Measurements from ENCODE around the gene CRHR2.

The CRHR2 gene

GRCh38 chr7:30674876-30675275 lies 7.4 kb downstream of the CRHR2 start:
- no peak for DNase-seq

GRCh38 chr7:30674420-30674819 lies 7.8 kb downstream of the CRHR2 start:
- no peak for DNase-seq

- DNase-seq: no peak
Measured at GRCh38 chr7:30671793-30672465, 10.3 kb downstream of the CRHR2 start.

- no peak for DNase-seq
Measured at GRCh38 chr7:30668102-30668501, 14.2 kb downstream of the CRHR2 start.

GRCh38 chr7:30667172-30667571 lies 15.1 kb downstream of the CRHR2 start:
- no peak for DNase-seq

- no peak for DNase-seq
Measured at GRCh38 chr7:30665449-30665848, 16.8 kb downstream of the CRHR2 start.

- DNase-seq: no peak
Measured at GRCh38 chr7:30665043-30665442, 17.2 kb downstream of the CRHR2 start.

GRCh38 chr7:30664184-30664885 lies 17.9 kb downstream of the CRHR2 start:
- DNase-seq: no peak

- DNase-seq: no peak
Measured at GRCh38 chr7:30663414-30663813, 18.8 kb downstream of the CRHR2 start.

GRCh38 chr7:30662431-30662939 lies 19.8 kb downstream of the CRHR2 start:
- DNase-seq: no peak

GRCh38 chr7:30661926-30662325 lies 20.3 kb downstream of the CRHR2 start:
- no peak for DNase-seq

GRCh38 chr7:30660331-30661255 lies 21.7 kb downstream of the CRHR2 start:
- DNase-seq: peak; percentile 69

GRCh38 chr7:30659312-30659711 lies 22.9 kb downstream of the CRHR2 start:
- DNase-seq: no peak

GRCh38 chr7:30658479-30659074 lies 23.7 kb downstream of the CRHR2 start:
- DNase-seq: no peak

- no peak for DNase-seq
Measured at GRCh38 chr7:30657131-30657530, 25.1 kb downstream of the CRHR2 start.

- peak; percentile 39 for DNase-seq
Measured at GRCh38 chr7:30656006-30656957, 26.0 kb downstream of the CRHR2 start.

- no peak for DNase-seq
Measured at GRCh38 chr7:30655096-30655970, 26.9 kb downstream of the CRHR2 start.

GRCh38 chr7:30654296-30655090 lies 27.8 kb downstream of the CRHR2 start:
- DNase-seq: no peak

GRCh38 chr7:30652698-30653641 lies 29.3 kb downstream of the CRHR2 start:
- DNase-seq: no peak

Data from NCI-H2107 (cell line).